ENCODE results near the gene SRRM2.

DNA sequence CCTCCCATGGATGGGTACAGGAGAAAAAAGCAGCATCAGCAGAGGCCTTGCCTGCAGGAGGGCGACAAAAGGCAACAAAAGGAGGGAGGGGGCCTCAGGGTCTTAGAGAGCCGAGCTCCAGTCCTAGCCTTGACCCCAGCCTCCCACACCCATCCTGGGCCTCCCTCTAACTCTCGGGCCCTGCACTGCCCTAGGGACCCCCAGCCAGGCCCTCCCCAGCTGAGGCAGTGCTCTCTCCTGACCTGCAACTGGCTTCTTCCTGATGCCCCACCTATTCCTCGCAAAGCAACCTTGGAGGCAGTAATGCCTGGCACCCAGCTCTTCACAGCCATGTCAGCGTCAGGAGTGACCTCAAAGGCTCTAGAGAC is 15.2 kb upstream of the SRRM2 start:
- no peak for TF ChIP-seq POLR2A (IDR thresholded peaks at IDR 0.05; ENCODE audit: low read depth, low read length)
- no peak for TF ChIP-seq POLR2AphosphoS5 (IDR thresholded peaks at IDR 0.05; ENCODE audit: low read depth, low read length)

All from GM12892 (cell line).